Measurements from ENCODE around the gene PRF1. TPM values are rescaled to one million over a fixed set of nuclear protein-coding genes. Genes with fewer than 3 reads are reported as not detected.

Gene PRF1
- total RNA-seq, 4 donors from 2014 or later, result 0.87 to 6.6 (median 3.7) TPM

- Histone ChIP-seq H3K9me3 (no peaks in the 10 kb centered on the region), H3K4me1 (peaks cover 0 to 16% (median 0%) of the 10 kb centered on the region in 4 donors), H3K27ac (no peak overlapping the region), H3K36me3 (no peaks in the 10 kb centered on the region), H3K27me3 (no peaks in the 10 kb centered on the region), H3K4me3 (no peak overlapping the region)
- 31 to 60% methylated on average over 1 to 2 of the region's 2 CpGs for WGBS, 2 donors
- no peak for DNase-seq (ENCODE audit: low spot score in 2 of 2)
- TF ChIP-seq EP300 (IDR thresholded peaks at IDR 0.05) (no peak), CTCF (IDR thresholded peaks at IDR 0.05) (no peak), POLR2A (IDR thresholded peaks at IDR 0.05) (no peak)
Measured at GRCh38 chr10:70551466-70551865, 51.1 kb downstream of the PRF1 start.

- 77 to 79% methylated on average over 6 of the region's 6 CpGs for WGBS, 2 donors
- Histone ChIP-seq H3K27me3 (no peaks in the 10 kb centered on the region), H3K27ac (no peak overlapping the region), H3K9me3 (no peaks in the 10 kb centered on the region), H3K4me3 (no peak overlapping the region), H3K36me3 (no peaks in the 10 kb centered on the region), H3K4me1 (peaks cover 0 to 16% (median 0%) of the 10 kb centered on the region in 4 donors)
- no peak for DNase-seq (ENCODE audit: low spot score in 2 of 2)
- TF ChIP-seq POLR2A (IDR thresholded peaks at IDR 0.05), result no peak
- TF ChIP-seq EP300 (IDR thresholded peaks at IDR 0.05), result no peak
- TF ChIP-seq CTCF (IDR thresholded peaks at IDR 0.05), result no peak
Measured at GRCh38 chr10:70550459-70550858, 52.1 kb downstream of the PRF1 start.

GRCh38 chr10:70549962-70550458 is 52.5 kb downstream of the PRF1 start:
- no peak for TF ChIP-seq POLR2A (IDR thresholded peaks at IDR 0.05)
- TF ChIP-seq EP300 (IDR thresholded peaks at IDR 0.05), result no peak
- TF ChIP-seq CTCF (IDR thresholded peaks at IDR 0.05), result peak; percentile 78 to 95 (median 89)
- no peaks in the 10 kb centered on the region for H3K27me3 ChIP-seq
- H3K9me3 ChIP-seq, result no peaks in the 10 kb centered on the region
- DNase-seq (ENCODE audit: low spot score in 2 of 2), result peak; percentile 56 to 76
- H3K4me1 ChIP-seq, result peaks cover 0 to 16% (median 0%) of the 10 kb centered on the region in 4 donors
- H3K36me3 ChIP-seq, result no peaks in the 10 kb centered on the region
- H3K4me3 ChIP-seq, result no peak overlapping the region
- no peak overlapping the region for H3K27ac ChIP-seq
- 80 to 83% methylated on average over 2 to 3 of the region's 3 CpGs for WGBS, 2 donors

GRCh38 chr10:70549351-70549961 is 53.1 kb downstream of the PRF1 start:
- H3K36me3 ChIP-seq, result no peaks in the 10 kb centered on the region
- H3K9me3 ChIP-seq, result no peaks in the 10 kb centered on the region
- WGBS, 2 donors, result 85 to 87% methylated on average over 11 to 12 of the region's 12 CpGs
- no peaks in the 10 kb centered on the region for H3K27me3 ChIP-seq
- peaks cover 0 to 16% (median 0%) of the 10 kb centered on the region in 4 donors for H3K4me1 ChIP-seq
- DNase-seq (ENCODE audit: low spot score in 2 of 2), result no peak
- no peak overlapping the region for H3K27ac ChIP-seq
- TF ChIP-seq POLR2A (IDR thresholded peaks at IDR 0.05), result no peak
- no peak for TF ChIP-seq EP300 (IDR thresholded peaks at IDR 0.05)
- no peak for TF ChIP-seq CTCF (IDR thresholded peaks at IDR 0.05)
- no peak overlapping the region for H3K4me3 ChIP-seq

Other genes starting within 250 kb of the PRF1 start
- gene LRRC20, start 220.1 kb downstream of the PRF1 start, total RNA-seq, result 10 to 100 TPM in 1 of 4 donors, 1 to 10 TPM in 3; 4.4 to 11.1 (median 8.6) TPM
- gene EIF4EBP2, start 198.6 kb downstream of the PRF1 start, total RNA-seq, result 10 to 100 TPM; 68.4 to 87.9 (median 77.2) TPM
- not detected for gene NODAL, start 161.1 kb downstream of the PRF1 start, total RNA-seq
- 10 to 100 TPM in 2 of 4 donors, 1 to 10 TPM in 2; 5.4 to 10.9 (median 9.2) TPM for gene PALD1, start 124.0 kb downstream of the PRF1 start, total RNA-seq
- gene ADAMTS14, start 69.8 kb upstream of the PRF1 start, total RNA-seq, result 10 to 100 TPM in 1 of 4 donors, 1 to 10 TPM in 3; 4.2 to 12.1 (median 7.4) TPM
- not detected for gene TBATA, start 182.6 kb upstream of the PRF1 start, total RNA-seq
- gene SGPL1, start 213.2 kb upstream of the PRF1 start, total RNA-seq, result 10 to 100 TPM; 21.1 to 31.0 (median 24.5) TPM

Measured in tibial nerve (tissue), 4 donors.